ENCODE measurements around the gene GRB10. TPM values are rescaled to one million over a fixed set of nuclear protein-coding genes. Genes with fewer than 3 reads are reported as not detected.

The GRB10 gene
- polyA plus RNA-seq, 1 donor from 2014 or later = 78.4 TPM

GRCh38 chr7:50646069-50646468 is 136.6 kb downstream of the GRB10 start:
- H3K9me3 ChIP-seq (ENCODE audit: low read length) = no peaks in the 10 kb centered on the region
- no peaks in the 10 kb centered on the region for H4K20me1 ChIP-seq (ENCODE audit: insufficient read depth)
- H3K36me3 ChIP-seq (ENCODE audit: insufficient read depth, low read length) = peaks cover 5% of the 10 kb centered on the region
- H2AFZ ChIP-seq (ENCODE audit: low read depth, low read length) = no peak overlapping the region
- no peak overlapping the region for H3K4me3 ChIP-seq (ENCODE audit: low read length)
- H3K4me2 ChIP-seq (ENCODE audit: low read length) = no peak overlapping the region
- H3K27me3 ChIP-seq (ENCODE audit: insufficient read depth, low read depth, low read length) = no peaks in the 10 kb centered on the region
- H3F3A ChIP-seq (ENCODE audit: insufficient read depth, low read length, poor library complexity, severe bottlenecking) = no peaks in the 10 kb centered on the region
- H3K9ac ChIP-seq (ENCODE audit: low read length) = no peak overlapping the region
- H3K27ac ChIP-seq (ENCODE audit: low read length) = no peak overlapping the region
- TF ChIP-seq CTCF (IDR thresholded peaks at IDR 0.05; ENCODE audit: poor library complexity, severe bottlenecking) (no peak), RAD21 (conservative IDR thresholded peaks at IDR 0.05) (no peak), SMC3 (conservative IDR thresholded peaks at IDR 0.05; ENCODE audit: poor library complexity) (no peak), TAF1 (IDR thresholded peaks at IDR 0.05; ENCODE audit: low read depth) (no peak), POLR2AphosphoS5 (IDR thresholded peaks at IDR 0.05) (no peak), MXI1 (conservative IDR thresholded peaks at IDR 0.05; ENCODE audit: poor library complexity, severe bottlenecking) (no peak), EZH2 (IDR thresholded peaks at IDR 0.05; ENCODE audit: borderline replicate concordance, insufficient read depth, low read length, poor library complexity, severe bottlenecking) (no peak)
- H3K9me2 ChIP-seq (ENCODE audit: insufficient read depth, low read length) = no peaks in the 10 kb centered on the region
- H3K79me2 ChIP-seq (replicated peaks; ENCODE audit: insufficient read depth, low read length) = peaks cover 4% of the 10 kb centered on the region

GRCh38 chr7:50645186-50645585 is 137.5 kb downstream of the GRB10 start:
- Histone ChIP-seq H3K4me3 (ENCODE audit: low read length) (no peak overlapping the region), H3K9me3 (ENCODE audit: low read length) (no peaks in the 10 kb centered on the region), H3K36me3 (ENCODE audit: insufficient read depth, low read length) (no peaks in the 10 kb centered on the region), H4K20me1 (ENCODE audit: insufficient read depth) (no peaks in the 10 kb centered on the region), H3K27ac (ENCODE audit: low read length) (no peak overlapping the region), H3K79me2 (replicated peaks; ENCODE audit: insufficient read depth, low read length) (peaks cover 4% of the 10 kb centered on the region), H3K9me2 (ENCODE audit: insufficient read depth, low read length) (no peaks in the 10 kb centered on the region), H2AFZ (ENCODE audit: low read depth, low read length) (no peak overlapping the region), H3K9ac (ENCODE audit: low read length) (no peak overlapping the region), H3K27me3 (ENCODE audit: insufficient read depth, low read depth, low read length) (no peaks in the 10 kb centered on the region), H3F3A (ENCODE audit: insufficient read depth, low read length, poor library complexity, severe bottlenecking) (no peaks in the 10 kb centered on the region), H3K4me2 (ENCODE audit: low read length) (no peak overlapping the region)
- TF ChIP-seq SMC3 (conservative IDR thresholded peaks at IDR 0.05; ENCODE audit: poor library complexity) (no peak), REST (IDR thresholded peaks at IDR 0.05; ENCODE audit: borderline replicate concordance) (no peak), TAF1 (IDR thresholded peaks at IDR 0.05; ENCODE audit: low read depth) (no peak), EZH2 (IDR thresholded peaks at IDR 0.05; ENCODE audit: borderline replicate concordance, insufficient read depth, low read length, poor library complexity, severe bottlenecking) (no peak), MXI1 (conservative IDR thresholded peaks at IDR 0.05; ENCODE audit: poor library complexity, severe bottlenecking) (no peak), EP300 (conservative IDR thresholded peaks at IDR 0.05; ENCODE audit: poor library complexity, severe bottlenecking) (no peak), RAD21 (conservative IDR thresholded peaks at IDR 0.05) (no peak), POLR2AphosphoS5 (IDR thresholded peaks at IDR 0.05) (no peak), CTCF (IDR thresholded peaks at IDR 0.05; ENCODE audit: poor library complexity, severe bottlenecking) (no peak)
